GM12878 (cell line): ENCODE data around the gene AAR2. TPM values are rescaled to one million over a fixed set of nuclear protein-coding genes. Genes with fewer than 3 reads are reported as not detected.

ENCODE experiments used
- BHLHE40 ChIP-seq, 2 experiments: fragments of 450-650 bp in 1 of 2; IDR thresholded peaks; 2 replicates each; pipeline ENCODE4 v1.6.1; 2011 to 2017; ENCODE audit warnings: low read depth in 2 of 2, borderline replicate concordance in 1 of 2, improper control_type of control experiment in 1 of 2, low read length in 1 of 2, mild to moderate bottlenecking in 1 of 2
- HDGF ChIP-seq: fragments of 450-650 bp; IDR thresholded peaks from 2 replicates; pipeline ENCODE4 v1.6.1; 2016; ENCODE audit warnings: antibody characterized with exemption
- RAD21 ChIP-seq: IDR thresholded peaks from 2 replicates; pipeline ENCODE4 v1.6.1; 2011; ENCODE audit warnings: mild to moderate bottlenecking, low read depth, low read length, moderate library complexity; ENCODE audit not compliant: insufficient read depth
- RB1 ChIP-seq: fragments of 450-650 bp; formaldehyde crosslinking; IDR thresholded peaks from 2 replicates; pipeline ENCODE4 v1.6.1; 2017; ENCODE audit warnings: mild to moderate bottlenecking, borderline replicate concordance
- RBBP5 ChIP-seq: fragments of 200-600 bp; sonication (generic); conservative IDR thresholded peaks from 2 replicates; pipeline ENCODE4 v1.6.1; 2016
- SPI1 ChIP-seq: IDR thresholded peaks from 2 replicates; pipeline ENCODE4 v1.6.1; 2011; ENCODE audit warnings: low read depth, mild to moderate bottlenecking, low read length, moderate library complexity, borderline replicate concordance; ENCODE audit not compliant: insufficient read depth
- TCF12 ChIP-seq: IDR thresholded peaks from 2 replicates; pipeline ENCODE4 v1.6.1; 2011; ENCODE audit warnings: low read depth, mild to moderate bottlenecking, low read length
- USF1 ChIP-seq: IDR thresholded peaks from 2 replicates; pipeline ENCODE4 v1.6.1; 2011; ENCODE audit warnings: borderline replicate concordance, low read depth, mild to moderate bottlenecking, moderate library complexity, mixed read lengths, low read length; ENCODE audit not compliant: insufficient read depth; ENCODE audit errors: extremely low read length
- ZBTB11 ChIP-seq: fragments of 450-650 bp; formaldehyde crosslinking; IDR thresholded peaks from 2 replicates; pipeline ENCODE4 v1.5.0; 2022; ENCODE audit warnings: mild to moderate bottlenecking, missing genetic modification characterization
- ZBTB33 ChIP-seq: fragments of 450-650 bp; IDR thresholded peaks from 2 replicates; pipeline ENCODE4 v1.6.1; 2017; ENCODE audit warnings: mild to moderate bottlenecking
- ZNF207 ChIP-seq: fragments of 450-650 bp; IDR thresholded peaks from 2 replicates; pipeline ENCODE4 v1.6.1; 2014; ENCODE audit warnings: antibody characterized with exemption, mild to moderate bottlenecking, borderline replicate concordance
- polyA plus RNA-seq, 11 experiments: library from polyadenylated mRNA; depleted of rRNA in 4 of 11; unstranded in 6 of 11; stranded (reverse) in 5 of 11; fragments of >200 nt; fragmentation: Nextera tagmentation in 4 of 11; fragmentation: Illumina TruSeq in 1 of 11; extraction: Ambion mirVana in 4 of 11; extraction: Trizol in 1 of 11; gene quantifications; 1 replicate in 1 of 11; 2 replicates in 10 of 11; pipeline versions ENCODE4 v1.2.1 to v1.2.3, GENCODE V29; 2011 to 2016; ENCODE audit warnings: inconsistent platforms in 2 of 11, missing spikeins in 2 of 11, low read depth in 1 of 11
- total RNA-seq, 4 experiments: library from RNA; depleted of rRNA in 3 of 4; stranded (reverse); fragments of >200 nt in 3 of 4; fragmentation: Illumina TruSeq in 1 of 4; extraction: Trizol in 1 of 4; gene quantifications; 2 replicates each; pipeline versions ENCODE4 v1.2.1 to v1.2.3, GENCODE V29; 2013 to 2021
- TF ChIP-seq, protein P1 (sequence below): IDR thresholded peaks from 2 replicates; pipeline ENCODE4 v1.6.1; 2012; ENCODE audit warnings: improper control_type of control experiment, low read depth, low read length; ENCODE audit not compliant: insufficient replicate concordance
- TF ChIP-seq, protein P2 (sequence below): fragments of 450-650 bp; formaldehyde crosslinking; IDR thresholded peaks from 2 replicates; pipeline ENCODE4 v1.4.0; 2020; ENCODE audit warnings: mild to moderate bottlenecking, moderate library complexity

The AAR2 gene
- total and polyA plus RNA-seq, 10 of the 15 experiments (the other 5 are each of a cell fraction or from before 2014, with no cell fraction given): 6.5 to 41.7 (median 30.3) TPM

DNA sequence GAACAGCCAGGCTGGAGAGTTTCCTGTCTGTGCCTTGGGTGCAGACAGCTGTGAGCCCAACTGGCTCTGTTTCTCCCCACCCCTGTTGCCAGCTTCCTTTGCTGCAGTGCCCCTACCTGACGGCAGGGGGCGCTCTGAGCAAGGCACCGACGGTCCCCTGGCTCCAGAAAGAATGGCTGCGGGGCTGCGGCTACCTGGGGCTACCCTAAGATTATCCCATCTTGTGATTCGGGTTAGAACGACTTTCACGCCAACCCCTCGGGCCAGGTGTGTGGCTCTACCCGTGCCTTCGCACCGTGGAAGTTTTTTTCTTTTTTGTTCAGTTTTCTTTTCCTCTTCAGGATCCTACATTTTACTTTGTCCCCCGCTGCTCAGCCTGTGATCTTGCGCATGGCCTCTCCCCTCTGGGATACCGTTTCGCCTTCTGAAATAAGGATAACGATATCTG lies 33.4 kb upstream of the AAR2 start (continued):
- TF ChIP-seq BHLHE40 (IDR thresholded peaks at IDR 0.05; ENCODE audit: borderline replicate concordance in 1 of 2, low read depth in 2 of 2, low read length in 1 of 2) (0 out of 4 replicates have a peak, but pooled peaks of 1 of the 2 experiments have one; percentile 22), SPI1 (no peak), ZBTB11 (CRISPR knock-in tag) (no peak), RAD21 (peak; percentile 86), USF1 (no peak), ZBTB33 (no peak), ZNF207 (0 out of 2 replicates have a peak, but pooled peaks have one; percentile 26), TCF12 (no peak), RB1 (no peak), RBBP5 (no peak), HDGF (no peak)
- TF ChIP-seq, protein P1, sequence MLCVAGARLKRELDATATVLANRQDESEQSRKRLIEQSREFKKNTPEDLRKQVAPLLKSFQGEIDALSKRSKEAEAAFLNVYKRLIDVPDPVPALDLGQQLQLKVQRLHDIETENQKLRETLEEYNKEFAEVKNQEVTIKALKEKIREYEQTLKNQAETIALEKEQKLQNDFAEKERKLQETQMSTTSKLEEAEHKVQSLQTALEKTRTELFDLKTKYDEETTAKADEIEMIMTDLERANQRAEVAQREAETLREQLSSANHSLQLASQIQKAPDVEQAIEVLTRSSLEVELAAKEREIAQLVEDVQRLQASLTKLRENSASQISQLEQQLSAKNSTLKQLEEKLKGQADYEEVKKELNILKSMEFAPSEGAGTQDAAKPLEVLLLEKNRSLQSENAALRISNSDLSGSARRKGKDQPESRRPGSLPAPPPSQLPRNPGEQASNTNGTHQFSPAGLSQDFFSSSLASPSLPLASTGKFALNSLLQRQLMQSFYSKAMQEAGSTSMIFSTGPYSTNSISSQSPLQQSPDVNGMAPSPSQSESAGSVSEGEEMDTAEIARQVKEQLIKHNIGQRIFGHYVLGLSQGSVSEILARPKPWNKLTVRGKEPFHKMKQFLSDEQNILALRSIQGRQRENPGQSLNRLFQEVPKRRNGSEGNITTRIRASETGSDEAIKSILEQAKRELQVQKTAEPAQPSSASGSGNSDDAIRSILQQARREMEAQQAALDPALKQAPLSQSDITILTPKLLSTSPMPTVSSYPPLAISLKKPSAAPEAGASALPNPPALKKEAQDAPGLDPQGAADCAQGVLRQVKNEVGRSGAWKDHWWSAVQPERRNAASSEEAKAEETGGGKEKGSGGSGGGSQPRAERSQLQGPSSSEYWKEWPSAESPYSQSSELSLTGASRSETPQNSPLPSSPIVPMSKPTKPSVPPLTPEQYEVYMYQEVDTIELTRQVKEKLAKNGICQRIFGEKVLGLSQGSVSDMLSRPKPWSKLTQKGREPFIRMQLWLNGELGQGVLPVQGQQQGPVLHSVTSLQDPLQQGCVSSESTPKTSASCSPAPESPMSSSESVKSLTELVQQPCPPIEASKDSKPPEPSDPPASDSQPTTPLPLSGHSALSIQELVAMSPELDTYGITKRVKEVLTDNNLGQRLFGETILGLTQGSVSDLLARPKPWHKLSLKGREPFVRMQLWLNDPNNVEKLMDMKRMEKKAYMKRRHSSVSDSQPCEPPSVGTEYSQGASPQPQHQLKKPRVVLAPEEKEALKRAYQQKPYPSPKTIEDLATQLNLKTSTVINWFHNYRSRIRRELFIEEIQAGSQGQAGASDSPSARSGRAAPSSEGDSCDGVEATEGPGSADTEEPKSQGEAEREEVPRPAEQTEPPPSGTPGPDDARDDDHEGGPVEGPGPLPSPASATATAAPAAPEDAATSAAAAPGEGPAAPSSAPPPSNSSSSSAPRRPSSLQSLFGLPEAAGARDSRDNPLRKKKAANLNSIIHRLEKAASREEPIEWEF: no peak
- TF ChIP-seq, protein P2, sequence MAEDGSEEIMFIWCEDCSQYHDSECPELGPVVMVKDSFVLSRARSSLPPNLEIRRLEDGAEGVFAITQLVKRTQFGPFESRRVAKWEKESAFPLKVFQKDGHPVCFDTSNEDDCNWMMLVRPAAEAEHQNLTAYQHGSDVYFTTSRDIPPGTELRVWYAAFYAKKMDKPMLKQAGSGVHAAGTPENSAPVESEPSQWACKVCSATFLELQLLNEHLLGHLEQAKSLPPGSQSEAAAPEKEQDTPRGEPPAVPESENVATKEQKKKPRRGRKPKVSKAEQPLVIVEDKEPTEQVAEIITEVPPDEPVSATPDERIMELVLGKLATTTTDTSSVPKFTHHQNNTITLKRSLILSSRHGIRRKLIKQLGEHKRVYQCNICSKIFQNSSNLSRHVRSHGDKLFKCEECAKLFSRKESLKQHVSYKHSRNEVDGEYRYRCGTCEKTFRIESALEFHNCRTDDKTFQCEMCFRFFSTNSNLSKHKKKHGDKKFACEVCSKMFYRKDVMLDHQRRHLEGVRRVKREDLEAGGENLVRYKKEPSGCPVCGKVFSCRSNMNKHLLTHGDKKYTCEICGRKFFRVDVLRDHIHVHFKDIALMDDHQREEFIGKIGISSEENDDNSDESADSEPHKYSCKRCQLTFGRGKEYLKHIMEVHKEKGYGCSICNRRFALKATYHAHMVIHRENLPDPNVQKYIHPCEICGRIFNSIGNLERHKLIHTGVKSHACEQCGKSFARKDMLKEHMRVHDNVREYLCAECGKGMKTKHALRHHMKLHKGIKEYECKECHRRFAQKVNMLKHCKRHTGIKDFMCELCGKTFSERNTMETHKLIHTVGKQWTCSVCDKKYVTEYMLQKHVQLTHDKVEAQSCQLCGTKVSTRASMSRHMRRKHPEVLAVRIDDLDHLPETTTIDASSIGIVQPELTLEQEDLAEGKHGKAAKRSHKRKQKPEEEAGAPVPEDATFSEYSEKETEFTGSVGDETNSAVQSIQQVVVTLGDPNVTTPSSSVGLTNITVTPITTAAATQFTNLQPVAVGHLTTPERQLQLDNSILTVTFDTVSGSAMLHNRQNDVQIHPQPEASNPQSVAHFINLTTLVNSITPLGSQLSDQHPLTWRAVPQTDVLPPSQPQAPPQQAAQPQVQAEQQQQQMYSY (CRISPR knock-in tag): no peak
